ENCODE measurements around the gene PDIA5. TPM values are rescaled to one million over a fixed set of nuclear protein-coding genes. Genes with fewer than 3 reads are reported as not detected.

The PDIA5 gene
- polyA plus RNA-seq, 3 donors: 9.1 to 22.9 (median 11.5) TPM

DNA sequence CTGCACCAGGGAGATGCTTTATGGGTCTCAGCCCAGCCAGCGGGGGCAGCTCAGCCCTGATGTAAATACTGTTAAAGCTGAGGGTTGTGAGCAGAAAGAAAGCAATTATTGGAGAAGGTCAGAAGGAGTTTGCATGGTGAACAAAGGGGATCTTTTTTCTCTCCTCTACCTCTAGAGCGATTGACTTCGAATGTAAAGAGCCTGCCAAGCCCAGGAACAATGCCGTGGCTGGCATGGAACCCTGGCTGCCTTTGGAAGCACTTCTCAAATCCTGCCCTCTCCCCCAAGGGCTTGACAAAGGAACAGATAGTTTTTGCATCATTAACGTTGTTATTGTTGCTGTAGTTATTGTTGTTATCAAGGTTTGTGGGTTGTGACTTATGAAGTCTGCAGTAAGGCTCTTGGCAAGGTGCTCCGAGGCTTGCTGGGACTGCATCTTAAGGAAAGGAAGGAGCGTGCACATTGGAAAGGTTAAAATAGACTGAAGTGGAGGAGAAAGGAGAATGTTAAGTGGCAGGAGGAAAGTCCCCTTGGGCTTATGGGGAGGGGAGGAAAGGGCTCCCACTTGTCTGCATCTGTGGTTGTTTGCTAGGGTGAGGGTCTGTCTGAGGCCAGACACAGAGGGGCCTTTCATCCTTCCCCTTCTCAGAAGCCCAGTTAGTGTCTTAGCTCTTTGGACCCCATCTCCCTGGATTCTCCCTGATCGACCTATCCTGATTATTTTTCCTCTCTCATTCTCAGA is 16.7 kb downstream of the PDIA5 start:
- WGBS, 3 donors: 60 to 81% (median 66%) methylated on average over 8 of the region's 8 CpGs
- H3K27ac ChIP-seq (ENCODE audit: low read depth, low read length): no peak overlapping the region

GRCh38 chr3:123084192-123084591 is 17.4 kb downstream of the PDIA5 start:
- 30 to 45% (median 40%) methylated on average over 6 of the region's 6 CpGs for WGBS, 3 donors
- H3K27ac ChIP-seq (ENCODE audit: low read depth, low read length): no peak overlapping the region

DNA sequence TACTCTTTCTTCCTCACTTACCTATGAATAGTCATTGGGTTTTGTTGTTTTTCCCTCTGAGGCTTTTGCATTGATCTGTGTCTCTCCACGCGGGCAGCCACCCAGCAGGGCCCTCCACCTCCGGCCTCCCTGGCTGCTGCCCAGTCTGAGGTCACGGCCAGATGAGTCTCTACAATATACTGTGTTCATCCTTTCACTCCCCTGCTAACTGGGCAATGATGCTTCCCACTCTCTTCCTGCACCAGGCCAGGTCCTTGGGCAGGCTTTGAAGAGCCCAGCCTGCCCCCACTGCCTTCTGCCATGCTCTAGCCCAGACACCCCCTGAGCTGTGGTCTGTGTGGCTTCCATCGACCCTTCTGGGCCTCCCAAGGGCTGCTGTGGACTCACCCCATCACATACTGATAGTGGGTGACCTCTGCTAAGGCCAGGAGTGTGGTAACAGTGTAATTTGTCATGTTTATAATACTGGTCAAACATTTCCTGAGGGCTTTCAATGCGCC is 18.0 kb downstream of the PDIA5 start:
- 47 to 61% (median 59%) methylated on average over 6 of the region's 6 CpGs for WGBS, 3 donors
- H3K27ac ChIP-seq (ENCODE audit: low read depth, low read length): no peak overlapping the region

DNA sequence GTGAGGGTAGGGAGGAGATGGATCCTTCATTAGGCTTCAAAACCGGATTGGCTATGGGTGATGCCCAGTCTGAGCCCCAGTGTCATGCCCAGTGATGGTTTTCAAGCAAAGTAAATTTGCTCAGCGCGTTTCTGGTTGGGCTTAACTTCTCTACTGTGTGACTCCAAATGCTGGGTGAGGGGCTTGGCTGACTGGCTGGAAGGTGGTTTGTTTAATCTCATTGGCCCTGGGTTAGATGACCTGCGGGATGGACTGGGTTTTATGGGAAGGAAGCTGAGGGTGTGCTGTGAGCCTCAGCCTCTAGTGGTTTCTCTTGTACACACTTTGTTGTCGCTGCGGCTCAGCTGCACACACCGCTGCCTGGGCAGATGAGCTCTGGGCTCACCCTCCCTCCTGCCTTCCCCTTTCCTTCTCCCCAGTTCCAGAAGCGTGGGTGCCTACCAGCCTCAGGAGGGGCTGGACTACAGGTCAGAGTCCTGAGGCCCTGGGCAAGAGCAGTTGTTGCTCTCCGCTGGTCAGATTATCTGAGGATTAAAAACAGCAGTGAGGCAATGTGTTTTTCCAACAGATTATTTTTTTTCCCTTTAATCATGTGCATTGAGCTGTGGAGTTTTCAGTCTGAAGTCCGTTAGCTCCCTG is 18.6 kb downstream of the PDIA5 start:
- H3K27ac ChIP-seq (ENCODE audit: low read depth, low read length): no peak overlapping the region
- WGBS, 3 donors: 61 to 80% (median 63%) methylated on average over 10 of the region's 10 CpGs

- 80 to 90% (median 89%) methylated on average over 5 of the region's 5 CpGs for WGBS, 3 donors
Measured at GRCh38 chr3:123085932-123086627, 19.3 kb downstream of the PDIA5 start.

GRCh38 chr3:123088387-123088786 is 21.6 kb downstream of the PDIA5 start:
- no peak overlapping the region for H3K27ac ChIP-seq (ENCODE audit: low read depth, low read length)
- 83 to 93% (median 89%) methylated on average over 2 of the region's 2 CpGs for WGBS, 3 donors

More at GRCh38 chr3:123085932-123086627, 19.3 kb downstream of the PDIA5 start:
- no peak overlapping the region for H3K27ac ChIP-seq (ENCODE audit: low read depth, low read length)

- H3K27ac ChIP-seq (ENCODE audit: low read depth, low read length): no peak overlapping the region
- 36 to 63% (median 58%) methylated on average over 12 of the region's 12 CpGs for WGBS, 3 donors
Measured at GRCh38 chr3:123089611-123090331, 22.9 kb downstream of the PDIA5 start.

GRCh38 chr3:123090728-123091531 is 24.1 kb downstream of the PDIA5 start:
- 80 to 84% (median 83%) methylated on average over 12 of the region's 12 CpGs for WGBS, 3 donors
- H3K27ac ChIP-seq (ENCODE audit: low read depth, low read length): no peak overlapping the region

- no peak overlapping the region for H3K27ac ChIP-seq (ENCODE audit: low read depth, low read length)
- WGBS, 3 donors: 94 to 100% (median 98%) methylated on average over 3 of the region's 3 CpGs
Measured at GRCh38 chr3:123092243-123092642, 25.4 kb downstream of the PDIA5 start.

DNA sequence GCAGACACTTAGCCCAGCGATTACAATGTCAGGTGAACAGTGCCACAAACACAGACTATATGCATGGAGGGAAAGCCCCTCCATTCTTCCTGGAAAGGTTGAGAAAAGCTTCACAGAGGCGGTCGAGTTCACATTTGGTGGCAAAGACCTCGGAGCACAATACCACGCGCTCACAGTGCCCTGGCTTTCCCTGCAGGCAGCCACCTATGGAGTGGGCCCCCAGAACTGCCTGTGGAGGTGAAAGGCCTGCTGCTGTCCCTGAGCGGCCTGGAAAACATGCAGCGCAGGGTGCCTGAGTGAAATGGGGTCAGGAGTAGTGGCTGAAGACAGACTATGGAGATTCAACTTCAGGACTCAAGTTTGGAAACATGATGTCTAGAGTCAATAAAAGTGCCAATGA is 26.9 kb downstream of the PDIA5 start:
- H3K27ac ChIP-seq (ENCODE audit: low read depth, low read length): no peak overlapping the region
- WGBS, 3 donors: 87 to 96% (median 93%) methylated on average over 8 of the region's 8 CpGs

DNA sequence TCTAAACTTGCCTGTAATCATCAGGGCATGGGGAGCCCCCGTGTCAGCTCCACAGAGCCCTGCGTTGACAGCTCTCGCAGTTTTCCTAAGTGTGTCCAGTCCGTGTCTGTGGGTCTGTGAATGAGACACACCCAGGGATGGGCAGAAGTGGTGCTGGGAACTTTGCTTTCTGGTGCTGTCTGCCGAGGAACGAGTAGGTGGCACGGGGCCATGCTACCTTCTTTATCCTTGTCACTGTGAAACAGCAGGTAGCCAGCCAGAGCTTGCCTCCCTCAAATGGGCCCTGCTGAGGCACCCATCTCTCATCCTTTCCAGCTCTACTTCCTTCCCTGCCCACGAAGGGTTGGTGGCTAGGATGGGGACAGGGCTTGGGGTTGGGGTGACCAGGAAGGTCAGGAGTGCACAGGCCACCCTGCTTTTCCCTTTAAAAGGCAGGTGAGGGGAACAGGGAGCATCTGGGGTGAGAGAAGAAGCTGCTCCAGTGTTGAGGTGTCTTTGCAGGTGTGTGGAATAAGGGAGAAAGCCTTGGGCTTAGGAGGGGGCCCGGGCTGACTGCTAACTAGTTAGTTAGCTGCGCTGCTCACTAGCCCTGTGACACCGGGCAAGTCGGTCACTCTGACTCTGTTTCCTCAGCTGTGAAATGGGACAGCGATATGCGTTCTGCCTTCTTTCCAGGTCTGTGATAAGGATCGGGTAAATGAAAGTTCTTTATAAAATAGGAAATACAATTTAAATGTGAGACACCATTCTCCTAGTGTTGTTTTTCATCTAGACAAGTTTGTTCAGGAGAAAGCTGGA is 27.9 kb downstream of the PDIA5 start:
- no peak overlapping the region for H3K27ac ChIP-seq (ENCODE audit: low read depth, low read length)
- 90 to 94% (median 90%) methylated on average over 15 of the region's 15 CpGs for WGBS, 3 donors

DNA sequence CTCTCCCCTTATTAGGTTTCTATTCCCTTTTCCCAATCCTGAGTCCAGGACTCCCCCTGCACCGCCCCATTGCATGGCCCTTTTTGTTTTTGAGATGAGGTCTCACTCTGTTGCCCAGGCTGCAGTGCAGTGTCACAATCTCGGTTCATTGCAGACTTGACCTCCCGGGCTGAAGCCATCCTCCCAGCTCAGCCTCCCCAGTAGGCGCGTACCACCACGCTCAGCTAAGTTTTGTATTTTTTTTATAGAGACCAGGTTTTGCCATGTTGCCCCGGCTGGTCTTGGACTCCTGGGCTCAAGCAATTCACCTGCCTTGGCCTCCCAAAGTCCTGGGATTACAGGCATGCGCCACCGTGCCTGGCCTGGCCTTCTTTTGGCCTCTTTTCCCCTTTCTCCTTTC is 29.3 kb downstream of the PDIA5 start:
- H3K27ac ChIP-seq (ENCODE audit: low read depth, low read length): no peak overlapping the region
- WGBS, 3 donors: 95 to 96% (median 95%) methylated on average over 9 of the region's 9 CpGs

GRCh38 chr3:123096731-123097130 is 29.9 kb downstream of the PDIA5 start:
- H3K27ac ChIP-seq (ENCODE audit: low read depth, low read length): no peak overlapping the region
- WGBS, 3 donors: 38 to 54% (median 50%) methylated on average over 11 of the region's 11 CpGs

GRCh38 chr3:123098426-123099330 is 31.9 kb downstream of the PDIA5 start:
- no peak overlapping the region for H3K27ac ChIP-seq (ENCODE audit: low read depth, low read length)
- 76 to 84% (median 77%) methylated on average over 6 of the region's 6 CpGs for WGBS, 3 donors

DNA sequence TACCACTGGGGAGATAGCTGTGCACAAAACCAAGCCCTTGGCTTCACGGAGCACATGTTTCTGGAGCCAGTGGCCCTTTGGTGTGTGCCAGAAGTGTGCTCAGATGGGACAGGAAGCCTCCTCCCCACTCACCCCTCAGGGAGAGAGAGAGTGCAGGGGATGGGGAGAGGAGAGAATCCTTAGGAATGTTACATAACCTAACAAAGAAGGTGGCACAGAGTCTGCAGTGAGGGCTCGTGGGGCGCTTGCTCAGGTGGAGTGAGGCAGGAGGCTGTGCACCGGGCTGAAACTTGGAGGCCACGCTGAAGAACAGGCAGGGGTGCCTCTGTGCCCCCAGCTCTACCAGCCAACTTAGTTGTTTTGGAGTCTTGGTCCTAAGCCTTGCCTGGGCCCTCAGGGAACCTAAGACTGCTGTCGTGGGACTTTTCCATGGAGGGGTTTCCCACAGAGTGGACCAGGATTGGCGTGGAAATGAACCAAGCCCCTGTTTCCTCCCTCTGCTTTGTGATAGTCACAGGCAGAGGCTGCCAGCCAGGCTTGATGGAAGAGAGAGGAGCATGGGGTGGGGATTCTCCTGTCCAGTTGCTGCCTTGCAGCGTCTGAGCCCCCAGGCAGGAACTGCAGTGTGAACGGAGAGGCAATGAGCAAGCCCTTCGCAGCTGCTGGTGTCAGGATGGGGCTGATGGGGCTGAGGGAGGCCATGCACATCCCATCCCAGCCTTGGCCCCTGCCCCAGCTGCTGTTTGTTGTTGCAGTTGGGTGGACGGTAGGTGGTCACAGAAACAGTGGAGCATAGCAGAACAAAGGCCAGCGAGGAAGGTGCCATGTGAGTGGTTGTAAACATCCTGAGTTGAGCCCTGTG is 32.7 kb downstream of the PDIA5 start:
- no peak overlapping the region for H3K27ac ChIP-seq (ENCODE audit: low read depth, low read length)
- WGBS, 3 donors: 84 to 90% (median 89%) methylated on average over 12 of the region's 12 CpGs
